WTC11 (cell line): ENCODE data around the gene PDK1. TPM values are rescaled to one million over a fixed set of nuclear protein-coding genes. Genes with fewer than 3 reads are reported as not detected.

Source experiments
- ATAC-seq: fragments of 200-7000 bp; cut with Tn5 transposase; 2 replicates; pipeline ENCODE4 v1.10.0; 2021; ENCODE audit warnings: mild to moderate bottlenecking, moderate library complexity
- CTCF ChIA-PET: fragments of 300-600 bp; sonication (Branson Sonifier 250); formaldehyde crosslinking; loops from one replicate; lab custom pipeline; 2021; ENCODE audit warnings: antibody characterized with exemption; lab: Charles Lee
- POLR2A ChIA-PET: fragments of 350-600 bp; sonication (Branson Sonifier 250); formaldehyde crosslinking; loops from one replicate; lab custom pipeline; 2021; ENCODE audit warnings: antibody characterized with exemption; lab: Charles Lee
- DNase-seq: peaks from one replicate; pipeline ENCODE4 v3.0.0; 2021; ENCODE audit warnings: low spot score
- H3K27ac Mint-ChIP-seq: 2 replicates; pipeline ENCODE4 v1.8.0; 2021; ENCODE audit warnings: mixed read lengths
- H3K27me3 Mint-ChIP-seq: 2 replicates; pipeline ENCODE4 v1.8.0; 2021; ENCODE audit warnings: low read depth, mild to moderate bottlenecking, moderate library complexity, mixed read lengths
- H3K36me3 Mint-ChIP-seq: 2 replicates; pipeline ENCODE4 v1.8.0; 2021; ENCODE audit warnings: mixed read lengths
- H3K4me1 Mint-ChIP-seq: 2 replicates; pipeline ENCODE4 v1.8.0; 2022; ENCODE audit warnings: mixed read lengths
- H3K4me3 Mint-ChIP-seq: 2 replicates; pipeline ENCODE4 v1.8.0; 2021; ENCODE audit warnings: mild to moderate bottlenecking, moderate library complexity, mixed read lengths
- H3K9me3 Mint-ChIP-seq: 2 replicates; pipeline ENCODE4 v1.8.0; 2021; ENCODE audit warnings: mixed read lengths
- CBFB ChIP-seq: sonication (generic); formaldehyde crosslinking; IDR thresholded peaks from 2 replicates; pipeline ENCODE4 v1.8.1; 2022; ENCODE audit warnings: mild to moderate bottlenecking, low read depth, missing genetic modification reagents
- CDX4 ChIP-seq: fragments of 250-450 bp; sonication (Bioruptor Pico); IDR thresholded peaks from 2 replicates; pipeline ENCODE4 v1.9.0; 2021; ENCODE audit warnings: moderate library complexity, mild to moderate bottlenecking, inconsistent platforms, borderline replicate concordance
- CREB1 ChIP-seq: sonication (generic); formaldehyde crosslinking; IDR thresholded peaks from 2 replicates; pipeline ENCODE4 v1.8.0; 2023; ENCODE audit warnings: mild to moderate bottlenecking, missing genetic modification reagents
- CREM ChIP-seq: sonication (generic); formaldehyde crosslinking; IDR thresholded peaks from 2 replicates; pipeline ENCODE4 v1.8.1; 2022; ENCODE audit warnings: mild to moderate bottlenecking, missing genetic modification reagents, moderate library complexity
- ESRRA ChIP-seq: sonication (generic); formaldehyde crosslinking; IDR thresholded peaks from 2 replicates; pipeline ENCODE4 v1.8.1; 2022; ENCODE audit warnings: mild to moderate bottlenecking, missing genetic modification reagents, borderline replicate concordance
- GTF2I ChIP-seq: fragments of 250-450 bp; sonication (Bioruptor Pico); conservative IDR thresholded peaks from 2 replicates; pipeline ENCODE4 v1.4.0; 2021; ENCODE audit warnings: mild to moderate bottlenecking
- HMGA2 ChIP-seq: fragments of 250-450 bp; sonication (Bioruptor Pico); IDR thresholded peaks from 2 replicates; pipeline ENCODE4 v1.4.0; 2021; ENCODE audit warnings: mild to moderate bottlenecking, moderate library complexity
- IRF1 ChIP-seq: sonication (generic); formaldehyde crosslinking; IDR thresholded peaks from 2 replicates; pipeline ENCODE4 v1.8.0; 2023; ENCODE audit warnings: missing genetic modification reagents
- JAZF1 ChIP-seq: fragments of 250-450 bp; sonication (Bioruptor Pico); IDR thresholded peaks from 2 replicates; pipeline ENCODE4 v1.9.0; 2021; ENCODE audit warnings: moderate library complexity, mild to moderate bottlenecking, inconsistent platforms
- KAT7 ChIP-seq: sonication (generic); formaldehyde crosslinking; IDR thresholded peaks from 2 replicates; pipeline ENCODE4 v1.8.1; 2023; ENCODE audit warnings: missing genetic modification reagents, mild to moderate bottlenecking, borderline replicate concordance
- MYBL2 ChIP-seq: sonication (generic); formaldehyde crosslinking; IDR thresholded peaks from 2 replicates; pipeline ENCODE4 v1.8.1; 2023; ENCODE audit warnings: mild to moderate bottlenecking, moderate library complexity, missing genetic modification reagents
- SOX15 ChIP-seq: fragments of 250-450 bp; sonication (Bioruptor Pico); IDR thresholded peaks from 2 replicates; pipeline ENCODE4 v1.9.0; 2021; ENCODE audit warnings: mild to moderate bottlenecking
- TEAD4 ChIP-seq: sonication (generic); formaldehyde crosslinking; IDR thresholded peaks from 2 replicates; pipeline ENCODE4 v1.8.0; 2022; ENCODE audit warnings: mild to moderate bottlenecking, missing genetic modification reagents
- ZBTB21 ChIP-seq: sonication (generic); formaldehyde crosslinking; IDR thresholded peaks from 2 replicates; pipeline ENCODE4 v1.8.1; 2023; ENCODE audit warnings: mild to moderate bottlenecking, missing genetic modification reagents, borderline replicate concordance
- ZNF219 ChIP-seq: sonication (generic); formaldehyde crosslinking; IDR thresholded peaks from 2 replicates; pipeline ENCODE4 v1.8.0; 2023; ENCODE audit warnings: missing genetic modification reagents, mild to moderate bottlenecking, borderline replicate concordance
- ZNF425 ChIP-seq: fragments of 250-450 bp; sonication (Bioruptor Pico); conservative IDR thresholded peaks from 2 replicates; pipeline ENCODE4 v1.9.0; 2021; ENCODE audit warnings: mild to moderate bottlenecking
- ZNF532 ChIP-seq: fragments of 250-450 bp; sonication (Bioruptor Pico); IDR thresholded peaks from 2 replicates; pipeline ENCODE4 v1.9.0; 2021; ENCODE audit warnings: mild to moderate bottlenecking, borderline replicate concordance
- total RNA-seq: library from RNA; stranded (reverse); gene quantifications from 3 replicates; pipeline ENCODE4 v1.2.3, GENCODE V29; 2021
- TF ChIP-seq, protein P1 (sequence below): fragments of 250-450 bp; sonication (Bioruptor Pico); IDR thresholded peaks from 2 replicates; pipeline ENCODE4 v1.9.0; 2021; ENCODE audit warnings: mild to moderate bottlenecking
- TF ChIP-seq, protein P2 (sequence below): fragments of 250-450 bp; sonication (Bioruptor Pico); IDR thresholded peaks from 2 replicates; pipeline ENCODE4 v2.1.2; 2022; ENCODE audit warnings: mild to moderate bottlenecking, moderate library complexity
- TF ChIP-seq, protein P3 (sequence below): sonication (generic); formaldehyde crosslinking; IDR thresholded peaks from 2 replicates; pipeline ENCODE4 v1.8.1; 2023; ENCODE audit warnings: mild to moderate bottlenecking, missing genetic modification reagents, moderate library complexity
- TF ChIP-seq, protein P4 (sequence below): sonication (generic); formaldehyde crosslinking; IDR thresholded peaks from 2 replicates; pipeline ENCODE4 v1.8.1; 2023; ENCODE audit warnings: mild to moderate bottlenecking, missing genetic modification reagents

The PDK1 gene
- total RNA-seq, 1 experiment from 2014 or later: 22.9 TPM

DNA sequence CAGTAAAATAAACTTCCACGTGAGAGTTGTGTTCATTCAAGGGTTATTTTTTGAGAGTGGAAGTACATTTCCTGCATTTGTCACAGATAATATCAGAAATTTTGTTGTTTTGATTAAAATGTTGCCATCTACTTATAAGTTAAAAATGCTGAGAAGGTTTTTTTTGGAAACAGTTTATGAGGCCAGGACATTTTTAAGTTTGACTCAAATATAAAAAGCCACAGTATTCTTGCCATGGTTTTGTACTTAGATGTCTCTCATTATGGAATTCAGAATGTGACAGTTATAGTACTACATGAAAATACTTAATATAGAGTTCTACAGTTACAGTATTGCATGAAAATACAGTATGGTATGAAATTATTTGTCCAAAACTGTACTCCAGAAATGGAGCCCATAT is 44.1 kb downstream of the PDK1 start:
- H3K27me3 Mint-ChIP-seq: no peaks in the 10 kb centered on the region
- POLR2A ChIA-PET: no interaction called here
- peaks cover 9% of the 10 kb centered on the region for H3K4me1 Mint-ChIP-seq
- no peak overlapping the region for H3K27ac Mint-ChIP-seq
- H3K4me3 Mint-ChIP-seq: no peak overlapping the region
- H3K36me3 Mint-ChIP-seq: peaks cover 49% of the 10 kb centered on the region
- TF ChIP-seq ZNF219 (CRISPR knock-in tag): no peak
- no peak for TF ChIP-seq MYBL2 (CRISPR knock-in tag)
- TF ChIP-seq CREB1 (CRISPR knock-in tag): no peak
- DNase-seq (no peak), ATAC-seq (no peak)
- no peaks in the 10 kb centered on the region for H3K9me3 Mint-ChIP-seq
- CTCF ChIA-PET: interaction anchor here (4.4 kb wide), 1 partner anchor 75 kb away, joined by 25 read pairs; no protein-coding TSS in a partner anchor

- Mint-ChIP-seq H3K4me3 (no peak overlapping the region), H3K27me3 (no peaks in the 10 kb centered on the region), H3K9me3 (no peaks in the 10 kb centered on the region), H3K4me1 (peaks cover 9% of the 10 kb centered on the region), H3K36me3 (peaks cover 49% of the 10 kb centered on the region), H3K27ac (no peak overlapping the region)
- ATAC-seq (no peak), DNase-seq (no peak)
- CTCF ChIA-PET: interaction anchor here (4.4 kb wide), 1 partner anchor 74 kb away, joined by 25 read pairs; no protein-coding TSS in a partner anchor
- POLR2A ChIA-PET: no interaction called here
- TF ChIP-seq IRF1 (no peak), CDX4 (CRISPR knock-in tag) (no peak), KAT7 (CRISPR knock-in tag) (no peak), TEAD4 (CRISPR knock-in tag) (no peak), ZBTB21 (CRISPR knock-in tag) (no peak), CBFB (CRISPR knock-in tag) (no peak), ZNF425 (CRISPR knock-in tag) (no peak), HMGA2 (no peak), CREM (CRISPR knock-in tag) (no peak), ZNF532 (CRISPR knock-in tag) (no peak), SOX15 (CRISPR knock-in tag) (no peak), JAZF1 (CRISPR knock-in tag) (no peak), GTF2I (no peak), ESRRA (CRISPR knock-in tag) (no peak)
- TF ChIP-seq, protein P1, sequence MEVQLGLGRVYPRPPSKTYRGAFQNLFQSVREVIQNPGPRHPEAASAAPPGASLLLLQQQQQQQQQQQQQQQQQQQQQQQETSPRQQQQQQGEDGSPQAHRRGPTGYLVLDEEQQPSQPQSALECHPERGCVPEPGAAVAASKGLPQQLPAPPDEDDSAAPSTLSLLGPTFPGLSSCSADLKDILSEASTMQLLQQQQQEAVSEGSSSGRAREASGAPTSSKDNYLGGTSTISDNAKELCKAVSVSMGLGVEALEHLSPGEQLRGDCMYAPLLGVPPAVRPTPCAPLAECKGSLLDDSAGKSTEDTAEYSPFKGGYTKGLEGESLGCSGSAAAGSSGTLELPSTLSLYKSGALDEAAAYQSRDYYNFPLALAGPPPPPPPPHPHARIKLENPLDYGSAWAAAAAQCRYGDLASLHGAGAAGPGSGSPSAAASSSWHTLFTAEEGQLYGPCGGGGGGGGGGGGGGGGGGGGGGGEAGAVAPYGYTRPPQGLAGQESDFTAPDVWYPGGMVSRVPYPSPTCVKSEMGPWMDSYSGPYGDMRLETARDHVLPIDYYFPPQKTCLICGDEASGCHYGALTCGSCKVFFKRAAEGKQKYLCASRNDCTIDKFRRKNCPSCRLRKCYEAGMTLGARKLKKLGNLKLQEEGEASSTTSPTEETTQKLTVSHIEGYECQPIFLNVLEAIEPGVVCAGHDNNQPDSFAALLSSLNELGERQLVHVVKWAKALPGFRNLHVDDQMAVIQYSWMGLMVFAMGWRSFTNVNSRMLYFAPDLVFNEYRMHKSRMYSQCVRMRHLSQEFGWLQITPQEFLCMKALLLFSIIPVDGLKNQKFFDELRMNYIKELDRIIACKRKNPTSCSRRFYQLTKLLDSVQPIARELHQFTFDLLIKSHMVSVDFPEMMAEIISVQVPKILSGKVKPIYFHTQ (CRISPR knock-in tag): no peak
- TF ChIP-seq, protein P2, sequence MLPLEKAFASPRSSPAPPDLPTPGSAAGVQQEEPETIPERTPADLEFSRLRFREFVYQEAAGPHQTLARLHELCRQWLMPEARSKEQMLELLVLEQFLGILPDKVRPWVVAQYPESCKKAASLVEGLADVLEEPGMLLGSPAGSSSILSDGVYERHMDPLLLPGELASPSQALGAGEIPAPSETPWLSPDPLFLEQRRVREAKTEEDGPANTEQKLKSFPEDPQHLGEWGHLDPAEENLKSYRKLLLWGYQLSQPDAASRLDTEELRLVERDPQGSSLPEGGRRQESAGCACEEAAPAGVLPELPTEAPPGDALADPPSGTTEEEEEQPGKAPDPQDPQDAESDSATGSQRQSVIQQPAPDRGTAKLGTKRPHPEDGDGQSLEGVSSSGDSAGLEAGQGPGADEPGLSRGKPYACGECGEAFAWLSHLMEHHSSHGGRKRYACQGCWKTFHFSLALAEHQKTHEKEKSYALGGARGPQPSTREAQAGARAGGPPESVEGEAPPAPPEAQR (CRISPR knock-in tag): no peak
- TF ChIP-seq, protein P3, sequence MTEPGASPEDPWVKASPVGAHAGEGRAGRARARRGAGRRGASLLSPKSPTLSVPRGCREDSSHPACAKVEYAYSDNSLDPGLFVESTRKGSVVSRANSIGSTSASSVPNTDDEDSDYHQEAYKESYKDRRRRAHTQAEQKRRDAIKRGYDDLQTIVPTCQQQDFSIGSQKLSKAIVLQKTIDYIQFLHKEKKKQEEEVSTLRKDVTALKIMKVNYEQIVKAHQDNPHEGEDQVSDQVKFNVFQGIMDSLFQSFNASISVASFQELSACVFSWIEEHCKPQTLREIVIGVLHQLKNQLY (CRISPR knock-in tag): no peak
- TF ChIP-seq, protein P4, sequence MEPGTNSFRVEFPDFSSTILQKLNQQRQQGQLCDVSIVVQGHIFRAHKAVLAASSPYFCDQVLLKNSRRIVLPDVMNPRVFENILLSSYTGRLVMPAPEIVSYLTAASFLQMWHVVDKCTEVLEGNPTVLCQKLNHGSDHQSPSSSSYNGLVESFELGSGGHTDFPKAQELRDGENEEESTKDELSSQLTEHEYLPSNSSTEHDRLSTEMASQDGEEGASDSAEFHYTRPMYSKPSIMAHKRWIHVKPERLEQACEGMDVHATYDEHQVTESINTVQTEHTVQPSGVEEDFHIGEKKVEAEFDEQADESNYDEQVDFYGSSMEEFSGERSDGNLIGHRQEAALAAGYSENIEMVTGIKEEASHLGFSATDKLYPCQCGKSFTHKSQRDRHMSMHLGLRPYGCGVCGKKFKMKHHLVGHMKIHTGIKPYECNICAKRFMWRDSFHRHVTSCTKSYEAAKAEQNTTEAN (CRISPR knock-in tag): no peak
Measured at GRCh38 chr2:172600557-172601008, 44.7 kb downstream of the PDK1 start.
